Ovary (tissue), 3 donors: Measurements from ENCODE around the gene CHN2.

Experiments used
- EP300 ChIP-seq: sonication (generic); formaldehyde crosslinking; IDR thresholded peaks from one replicate; pipeline ENCODE4 v1.6.1; 2017; ENCODE audit warnings: antibody characterized with exemption
- TF ChIP-seq, protein P1 (sequence below), 3 donors: fragments of 450-650 bp in 2 of 3; fragments of 200-600 bp in 1 of 3; IDR thresholded peaks; one replicate each; pipeline versions ENCODE4 v1.5.1 to v1.8.0; 2016 to 2022; ENCODE audit warnings: antibody characterized with exemption in 3 of 3, mild to moderate bottlenecking in 1 of 3
- donor health status: DM: no; HTN: no; CAD: no.

DNA sequence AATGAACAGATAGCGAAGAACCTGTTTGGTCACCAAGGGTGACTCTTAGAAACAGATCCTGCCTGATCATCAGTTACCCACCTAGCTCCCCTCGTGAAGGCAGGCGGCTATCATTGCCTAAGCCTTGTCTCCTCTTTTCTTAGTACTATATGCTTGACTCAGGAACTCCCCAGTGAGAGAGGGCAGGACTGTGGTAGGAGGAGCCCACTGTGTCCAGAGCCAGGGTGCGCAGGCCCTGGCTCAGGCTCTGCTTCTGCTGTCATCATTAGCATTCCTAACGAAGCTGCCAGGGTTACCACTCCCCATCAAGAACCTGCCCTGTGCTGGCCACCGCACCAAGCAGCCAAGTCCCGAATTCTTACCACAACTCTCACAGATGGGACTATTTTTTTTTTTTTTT lies 160.8 kb downstream of the CHN2 start:
- TF ChIP-seq, protein P1, sequence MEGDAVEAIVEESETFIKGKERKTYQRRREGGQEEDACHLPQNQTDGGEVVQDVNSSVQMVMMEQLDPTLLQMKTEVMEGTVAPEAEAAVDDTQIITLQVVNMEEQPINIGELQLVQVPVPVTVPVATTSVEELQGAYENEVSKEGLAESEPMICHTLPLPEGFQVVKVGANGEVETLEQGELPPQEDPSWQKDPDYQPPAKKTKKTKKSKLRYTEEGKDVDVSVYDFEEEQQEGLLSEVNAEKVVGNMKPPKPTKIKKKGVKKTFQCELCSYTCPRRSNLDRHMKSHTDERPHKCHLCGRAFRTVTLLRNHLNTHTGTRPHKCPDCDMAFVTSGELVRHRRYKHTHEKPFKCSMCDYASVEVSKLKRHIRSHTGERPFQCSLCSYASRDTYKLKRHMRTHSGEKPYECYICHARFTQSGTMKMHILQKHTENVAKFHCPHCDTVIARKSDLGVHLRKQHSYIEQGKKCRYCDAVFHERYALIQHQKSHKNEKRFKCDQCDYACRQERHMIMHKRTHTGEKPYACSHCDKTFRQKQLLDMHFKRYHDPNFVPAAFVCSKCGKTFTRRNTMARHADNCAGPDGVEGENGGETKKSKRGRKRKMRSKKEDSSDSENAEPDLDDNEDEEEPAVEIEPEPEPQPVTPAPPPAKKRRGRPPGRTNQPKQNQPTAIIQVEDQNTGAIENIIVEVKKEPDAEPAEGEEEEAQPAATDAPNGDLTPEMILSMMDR (IDR thresholded peaks at IDR 0.05): no peak
- no peak for TF ChIP-seq EP300
